GM23338 (cell line): ENCODE data around the gene ZFYVE21. TPM values are rescaled to one million over a fixed set of nuclear protein-coding genes. Genes with fewer than 3 reads are reported as not detected.
A peak's percentile ranks its signal among the peaks of the same experiment; 100 is the strongest.

Source experiments
- ATAC-seq: fragments of 200-7000 bp; cut with Tn5 transposase; 3 replicates; pipeline ENCODE4 v1.9.1; 2020
- DNase-seq: peaks from one replicate; pipeline ENCODE4 v3.0.0-alpha.2; 2015; ENCODE audit warnings: low spot score
- H2AFZ ChIP-seq: fragments of 200-600 bp; sonication (generic); 2 replicates; pipeline ENCODE4 v1.8.0; 2016; ENCODE audit warnings: antibody characterized with exemption, mild to moderate bottlenecking, moderate library complexity
- H3F3A ChIP-seq: fragments of 200-600 bp; sonication (generic); replicated peaks from 2 replicates; pipeline ENCODE4 v1.8.0; 2017; ENCODE audit warnings: antibody characterized with exemption, mixed run types, low read depth
- H3K27ac ChIP-seq: fragments of 200-600 bp; sonication (generic); 2 replicates; pipeline ENCODE4 v1.6.1; 2016; ENCODE audit warnings: low read depth
- H3K27me3 ChIP-seq: fragments of 200-600 bp; sonication (generic); 2 replicates; pipeline ENCODE4 v1.8.0; 2016; ENCODE audit warnings: mild to moderate bottlenecking, mixed run types, moderate library complexity; ENCODE audit not compliant: insufficient read depth
- H3K36me3 ChIP-seq: fragments of 200-600 bp; sonication (generic); 2 replicates; pipeline ENCODE4 v1.8.0; 2016; ENCODE audit warnings: mild to moderate bottlenecking; ENCODE audit not compliant: insufficient read depth
- H3K4me1 ChIP-seq: fragments of 200-600 bp; sonication (generic); 2 replicates; pipeline ENCODE4 v1.8.0; 2016; ENCODE audit warnings: mild to moderate bottlenecking, moderate library complexity; ENCODE audit not compliant: insufficient read depth
- H3K4me2 ChIP-seq: fragments of 200-600 bp; sonication (generic); 2 replicates; pipeline ENCODE4 v1.7.1; 2017; ENCODE audit warnings: mixed run types
- H3K4me3 ChIP-seq: fragments of 200-600 bp; sonication (generic); 2 replicates; pipeline ENCODE4 v1.6.1; 2016; ENCODE audit warnings: mixed run types
- H3K79me2 ChIP-seq: fragments of 200-600 bp; sonication (generic); replicated peaks from 2 replicates; pipeline ENCODE4 v1.8.0; 2017; ENCODE audit warnings: mild to moderate bottlenecking; ENCODE audit not compliant: insufficient read depth
- H3K9me2 ChIP-seq: fragments of 200-600 bp; sonication (generic); 2 replicates; pipeline ENCODE4 v1.8.0; 2017; ENCODE audit not compliant: insufficient read depth
- H4K20me1 ChIP-seq: fragments of 200-600 bp; sonication (generic); replicated peaks from 2 replicates; pipeline ENCODE4 v1.8.0; 2017; ENCODE audit warnings: mild to moderate bottlenecking; ENCODE audit not compliant: insufficient read depth
- H3K27ac Mint-ChIP-seq: 2 replicates; pipeline ENCODE4 v1.8.0; 2020; ENCODE audit warnings: inconsistent platforms, mild to moderate bottlenecking, moderate library complexity, mixed read lengths
- H3K27me3 Mint-ChIP-seq: 3 replicates; pipeline ENCODE4 v1.8.0; 2022; ENCODE audit warnings: low read depth, mild to moderate bottlenecking, moderate library complexity, mixed read lengths, inconsistent platforms; ENCODE audit not compliant: insufficient read depth, poor library complexity
- H3K36me3 Mint-ChIP-seq: 3 replicates; pipeline ENCODE4 v1.8.0; 2021; ENCODE audit warnings: low read depth, mild to moderate bottlenecking, inconsistent platforms, moderate library complexity, mixed read lengths
- H3K4me1 Mint-ChIP-seq: 3 replicates; pipeline ENCODE4 v1.8.0; 2020; ENCODE audit warnings: mild to moderate bottlenecking, inconsistent platforms, mixed read lengths
- H3K4me3 Mint-ChIP-seq: 3 replicates; pipeline ENCODE4 v1.8.0; 2021; ENCODE audit warnings: moderate library complexity, mild to moderate bottlenecking, inconsistent platforms, mixed read lengths
- H3K9me3 Mint-ChIP-seq: 3 replicates; pipeline ENCODE4 v1.8.0; 2020; ENCODE audit warnings: moderate library complexity, mild to moderate bottlenecking, inconsistent platforms, mixed read lengths
- JUNB ChIP-seq: IDR thresholded peaks from one replicate; pipeline ENCODE4 v1.6.1; 2016; ENCODE audit warnings: antibody characterized with exemption; ENCODE audit not compliant: unreplicated experiment
- ZNF114 ChIP-seq: fragments of 250-450 bp; sonication (Bioruptor Pico); IDR thresholded peaks from 2 replicates; pipeline ENCODE4 v1.5.0; 2020; ENCODE audit warnings: mild to moderate bottlenecking, moderate library complexity
- polyA plus RNA-seq: library from polyadenylated mRNA; unstranded; fragments of >200 nt; fragmentation: Nextera tagmentation; extraction: Ambion mirVana; gene quantifications from 2 replicates; pipeline ENCODE4 v1.2.1, GENCODE V29; 2016
- total RNA-seq: library from RNA; depleted of rRNA; stranded (reverse); fragments of >200 nt; shearing (Covaris generic); gene quantifications from 2 replicates; pipeline ENCODE4 v1.2.3, GENCODE V29; 2014
- TF ChIP-seq, protein P1 (sequence below), 2 experiments: fragments of 200-600 bp in 1 of 2; sonication (generic) in 1 of 2; conservative IDR thresholded peaks; 2 replicates each; pipeline versions ENCODE4 v1.5.1 to v1.6.1; 2016 to 2017; ENCODE audit warnings: antibody characterized with exemption in 2 of 2, low read depth in 2 of 2, mild to moderate bottlenecking in 2 of 2, moderate library complexity in 1 of 2
- TF ChIP-seq, protein P2 (sequence below): fragments of 250-450 bp; sonication (Bioruptor Pico); IDR thresholded peaks from 2 replicates; pipeline ENCODE4 v1.5.0; 2020; ENCODE audit warnings: mild to moderate bottlenecking, moderate library complexity

Gene ZFYVE21
- total and polyA plus RNA-seq, 2 experiments from 2014 or later: 88.0 to 89.6 TPM

DNA sequence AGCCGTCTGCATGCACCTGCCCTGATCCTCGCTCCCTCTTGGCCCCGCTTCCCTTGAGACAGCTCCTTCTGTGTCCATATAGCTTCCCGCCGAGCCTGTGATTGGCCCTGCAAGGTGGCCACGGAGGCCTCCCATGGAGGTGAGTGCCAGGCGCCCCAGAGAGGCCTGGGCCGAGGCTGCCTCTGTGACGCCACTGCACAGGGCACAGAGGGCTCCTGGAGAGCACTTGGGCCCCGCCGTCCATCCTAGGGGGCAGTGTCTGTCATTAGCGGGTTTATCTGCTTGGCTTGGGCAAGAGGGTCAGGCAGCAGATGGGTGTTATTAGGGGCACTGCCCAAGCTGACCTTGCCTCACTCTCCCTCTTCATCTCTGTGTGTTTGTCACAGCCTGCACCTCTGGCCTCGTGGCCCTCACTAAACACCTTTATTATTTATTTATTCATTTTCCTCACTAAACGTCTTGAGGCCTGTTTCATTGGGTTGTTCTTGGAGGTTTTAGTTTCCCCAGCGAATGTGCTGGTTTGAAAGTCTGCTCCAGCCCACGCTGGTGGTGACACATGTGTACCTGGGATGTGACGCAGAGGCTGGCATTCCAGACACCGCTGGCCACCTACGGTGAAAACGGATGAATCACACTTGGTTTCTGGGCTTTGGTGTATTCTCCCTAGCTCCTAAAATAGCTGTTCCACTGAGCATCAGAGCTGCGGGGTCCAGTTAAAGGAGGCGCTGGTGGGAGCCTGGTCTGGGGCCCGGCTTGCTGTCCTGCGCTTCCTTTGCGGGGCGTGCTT, 5.9 kb downstream of the ZFYVE21 start:
- H2AFZ ChIP-seq: no peak overlapping the region
- H3K9me3 Mint-ChIP-seq: no peaks in the 10 kb centered on the region
- H3K4me1 ChIP-seq: no peaks in the 10 kb centered on the region; the same call in 1 of the 2 replicates
- H3K9me2 ChIP-seq: no peaks in the 10 kb centered on the region
- H3K36me3 ChIP-seq: no peaks in the 10 kb centered on the region
- H3K27me3 Mint-ChIP-seq: peaks cover 3% of the 10 kb centered on the region
- no peak overlapping the region for H3K4me3 Mint-ChIP-seq
- no peak overlapping the region for H3K4me3 ChIP-seq
- peaks cover 12% of the 10 kb centered on the region; the same call in 1 of the 2 replicates for H4K20me1 ChIP-seq
- peaks cover 78% of the 10 kb centered on the region for H3K79me2 ChIP-seq
- peak; percentile 17 for ATAC-seq
- TF ChIP-seq, protein P1, sequence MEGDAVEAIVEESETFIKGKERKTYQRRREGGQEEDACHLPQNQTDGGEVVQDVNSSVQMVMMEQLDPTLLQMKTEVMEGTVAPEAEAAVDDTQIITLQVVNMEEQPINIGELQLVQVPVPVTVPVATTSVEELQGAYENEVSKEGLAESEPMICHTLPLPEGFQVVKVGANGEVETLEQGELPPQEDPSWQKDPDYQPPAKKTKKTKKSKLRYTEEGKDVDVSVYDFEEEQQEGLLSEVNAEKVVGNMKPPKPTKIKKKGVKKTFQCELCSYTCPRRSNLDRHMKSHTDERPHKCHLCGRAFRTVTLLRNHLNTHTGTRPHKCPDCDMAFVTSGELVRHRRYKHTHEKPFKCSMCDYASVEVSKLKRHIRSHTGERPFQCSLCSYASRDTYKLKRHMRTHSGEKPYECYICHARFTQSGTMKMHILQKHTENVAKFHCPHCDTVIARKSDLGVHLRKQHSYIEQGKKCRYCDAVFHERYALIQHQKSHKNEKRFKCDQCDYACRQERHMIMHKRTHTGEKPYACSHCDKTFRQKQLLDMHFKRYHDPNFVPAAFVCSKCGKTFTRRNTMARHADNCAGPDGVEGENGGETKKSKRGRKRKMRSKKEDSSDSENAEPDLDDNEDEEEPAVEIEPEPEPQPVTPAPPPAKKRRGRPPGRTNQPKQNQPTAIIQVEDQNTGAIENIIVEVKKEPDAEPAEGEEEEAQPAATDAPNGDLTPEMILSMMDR (conservative IDR thresholded peaks at IDR 0.05; ENCODE audit: low read depth in 2 of 2): peak in 1 of 2 experiments; percentile 23; a peak in 2 of 4 replicates
- TF ChIP-seq ZNF114 (no peak), JUNB (no peak)
- TF ChIP-seq, protein P2, sequence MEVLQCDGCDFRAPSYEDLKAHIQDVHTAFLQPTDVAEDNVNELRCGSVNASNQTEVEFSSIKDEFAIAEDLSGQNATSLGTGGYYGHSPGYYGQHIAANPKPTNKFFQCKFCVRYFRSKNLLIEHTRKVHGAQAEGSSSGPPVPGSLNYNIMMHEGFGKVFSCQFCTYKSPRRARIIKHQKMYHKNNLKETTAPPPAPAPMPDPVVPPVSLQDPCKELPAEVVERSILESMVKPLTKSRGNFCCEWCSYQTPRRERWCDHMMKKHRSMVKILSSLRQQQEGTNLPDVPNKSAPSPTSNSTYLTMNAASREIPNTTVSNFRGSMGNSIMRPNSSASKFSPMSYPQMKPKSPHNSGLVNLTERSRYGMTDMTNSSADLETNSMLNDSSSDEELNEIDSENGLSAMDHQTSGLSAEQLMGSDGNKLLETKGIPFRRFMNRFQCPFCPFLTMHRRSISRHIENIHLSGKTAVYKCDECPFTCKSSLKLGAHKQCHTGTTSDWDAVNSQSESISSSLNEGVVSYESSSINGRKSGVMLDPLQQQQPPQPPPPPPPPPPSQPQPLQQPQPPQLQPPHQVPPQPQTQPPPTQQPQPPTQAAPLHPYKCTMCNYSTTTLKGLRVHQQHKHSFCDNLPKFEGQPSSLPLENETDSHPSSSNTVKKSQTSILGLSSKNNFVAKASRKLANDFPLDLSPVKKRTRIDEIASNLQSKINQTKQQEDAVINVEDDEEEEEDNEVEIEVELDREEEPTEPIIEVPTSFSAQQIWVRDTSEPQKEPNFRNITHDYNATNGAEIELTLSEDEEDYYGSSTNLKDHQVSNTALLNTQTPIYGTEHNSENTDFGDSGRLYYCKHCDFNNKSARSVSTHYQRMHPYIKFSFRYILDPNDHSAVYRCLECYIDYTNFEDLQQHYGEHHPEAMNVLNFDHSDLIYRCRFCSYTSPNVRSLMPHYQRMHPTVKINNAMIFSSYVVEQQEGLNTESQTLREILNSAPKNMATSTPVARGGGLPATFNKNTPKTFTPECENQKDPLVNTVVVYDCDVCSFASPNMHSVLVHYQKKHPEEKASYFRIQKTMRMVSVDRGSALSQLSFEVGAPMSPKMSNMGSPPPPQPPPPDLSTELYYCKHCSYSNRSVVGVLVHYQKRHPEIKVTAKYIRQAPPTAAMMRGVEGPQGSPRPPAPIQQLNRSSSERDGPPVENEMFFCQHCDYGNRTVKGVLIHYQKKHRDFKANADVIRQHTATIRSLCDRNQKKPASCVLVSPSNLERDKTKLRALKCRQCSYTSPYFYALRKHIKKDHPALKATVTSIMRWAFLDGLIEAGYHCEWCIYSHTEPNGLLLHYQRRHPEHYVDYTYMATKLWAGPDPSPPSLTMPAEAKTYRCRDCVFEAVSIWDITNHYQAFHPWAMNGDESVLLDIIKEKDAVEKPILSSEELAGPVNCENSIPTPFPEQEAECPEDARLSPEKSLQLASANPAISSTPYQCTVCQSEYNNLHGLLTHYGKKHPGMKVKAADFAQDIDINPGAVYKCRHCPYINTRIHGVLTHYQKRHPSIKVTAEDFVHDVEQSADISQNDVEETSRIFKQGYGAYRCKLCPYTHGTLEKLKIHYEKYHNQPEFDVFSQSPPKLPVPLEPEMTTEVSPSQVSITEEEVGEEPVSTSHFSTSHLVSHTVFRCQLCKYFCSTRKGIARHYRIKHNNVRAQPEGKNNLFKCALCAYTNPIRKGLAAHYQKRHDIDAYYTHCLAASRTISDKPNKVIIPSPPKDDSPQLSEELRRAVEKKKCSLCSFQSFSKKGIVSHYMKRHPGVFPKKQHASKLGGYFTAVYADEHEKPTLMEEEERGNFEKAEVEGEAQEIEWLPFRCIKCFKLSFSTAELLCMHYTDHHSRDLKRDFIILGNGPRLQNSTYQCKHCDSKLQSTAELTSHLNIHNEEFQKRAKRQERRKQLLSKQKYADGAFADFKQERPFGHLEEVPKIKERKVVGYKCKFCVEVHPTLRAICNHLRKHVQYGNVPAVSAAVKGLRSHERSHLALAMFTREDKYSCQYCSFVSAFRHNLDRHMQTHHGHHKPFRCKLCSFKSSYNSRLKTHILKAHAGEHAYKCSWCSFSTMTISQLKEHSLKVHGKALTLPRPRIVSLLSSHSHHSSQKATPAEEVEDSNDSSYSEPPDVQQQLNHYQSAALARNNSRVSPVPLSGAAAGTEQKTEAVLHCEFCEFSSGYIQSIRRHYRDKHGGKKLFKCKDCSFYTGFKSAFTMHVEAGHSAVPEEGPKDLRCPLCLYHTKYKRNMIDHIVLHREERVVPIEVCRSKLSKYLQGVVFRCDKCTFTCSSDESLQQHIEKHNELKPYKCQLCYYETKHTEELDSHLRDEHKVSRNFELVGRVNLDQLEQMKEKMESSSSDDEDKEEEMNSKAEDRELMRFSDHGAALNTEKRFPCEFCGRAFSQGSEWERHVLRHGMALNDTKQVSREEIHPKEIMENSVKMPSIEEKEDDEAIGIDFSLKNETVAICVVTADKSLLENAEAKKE (CRISPR knock-in tag): no peak
- H3K27ac ChIP-seq: 0 out of 2 replicates have a peak overlapping the region, but pooled peaks have one; percentile 30
- DNase-seq: no peak
- H3K36me3 Mint-ChIP-seq: peaks cover 4% of the 10 kb centered on the region; the same call in 1 of the 3 replicates
- H3K27ac Mint-ChIP-seq: no peak overlapping the region
- no peaks in the 10 kb centered on the region for H3F3A ChIP-seq
- no peak overlapping the region for H3K4me2 ChIP-seq
- peaks cover 12% of the 10 kb centered on the region for H3K4me1 Mint-ChIP-seq
- no peaks in the 10 kb centered on the region for H3K27me3 ChIP-seq
